Transverse colon (tissue), 3 donors: ENCODE measurements around the gene SINHCAF.

Experiments used
- CTCF ChIP-seq, 5 experiments: fragments of 200-600 bp in 3 of 5; fragments of 450-650 bp in 2 of 5; sonication (generic) in 3 of 5; IDR thresholded peaks; 1 replicate in 2 of 5; 2 replicates in 3 of 5; pipeline ENCODE4 v1.5.1; 2016 to 2017; ENCODE audit warnings: antibody characterized with exemption in 5 of 5, inconsistent platforms in 3 of 5, mild to moderate bottlenecking in 2 of 5, moderate library complexity in 1 of 5
- EP300 ChIP-seq: sonication (generic); formaldehyde crosslinking; IDR thresholded peaks from one replicate; pipeline ENCODE4 v1.6.1; 2017; ENCODE audit warnings: antibody characterized with exemption, low read depth

- no peak for TF ChIP-seq CTCF (IDR thresholded peaks at IDR 0.05)
- no peak for TF ChIP-seq EP300
Measured at GRCh38 chr12:31277081-31277480, 48.9 kb downstream of the SINHCAF start.
